Stimulated activated CD8-positive, alpha-beta memory T cell treated with anti-CD3 and anti-CD28 coated beads, Interleukin-12 subunit alpha, Interleukin-12 subunit beta, amount 100 ng/mL, for 4 hours (primary cell): Measurements from ENCODE around the gene NLGN1.

Experiments
- DNase-seq: peaks from one replicate; pipeline ENCODE4 v3.0.0-alpha.2; 2020; ENCODE audit warnings: low read depth

The NLGN1 gene

GRCh38 chr3:173770011-173770410 is 372.5 kb downstream of the NLGN1 start:
- DNase-seq = no peak

GRCh38 chr3:173770796-173771573 is 373.4 kb downstream of the NLGN1 start:
- no peak for DNase-seq

GRCh38 chr3:173773800-173774199 is 376.3 kb downstream of the NLGN1 start:
- DNase-seq = no peak

- no peak for DNase-seq
These were observed 376.8 kb downstream of the NLGN1 start for GRCh38 chr3:173774294-173774693.

- no peak for DNase-seq
These were observed 380.7 kb downstream of the NLGN1 start for GRCh38 chr3:173778251-173778650.

GRCh38 chr3:173780067-173780466 is 382.5 kb downstream of the NLGN1 start:
- no peak for DNase-seq

- no peak for DNase-seq
These were observed 387.5 kb downstream of the NLGN1 start for GRCh38 chr3:173785004-173785403.

GRCh38 chr3:173789530-173790162 is 392.1 kb downstream of the NLGN1 start:
- DNase-seq = no peak

GRCh38 chr3:173793963-173794362 is 396.4 kb downstream of the NLGN1 start:
- no peak for DNase-seq

- DNase-seq = no peak
These were observed 398.9 kb downstream of the NLGN1 start for GRCh38 chr3:173796405-173796804.

- no peak for DNase-seq
These were observed 399.3 kb downstream of the NLGN1 start for GRCh38 chr3:173796890-173797289.

GRCh38 chr3:173799060-173799816 is 401.7 kb downstream of the NLGN1 start:
- no peak for DNase-seq

GRCh38 chr3:173800154-173800553 is 402.6 kb downstream of the NLGN1 start:
- DNase-seq = no peak

GRCh38 chr3:173814809-173815208 is 417.3 kb downstream of the NLGN1 start:
- DNase-seq = no peak

- no peak for DNase-seq
These were observed 421.8 kb downstream of the NLGN1 start for GRCh38 chr3:173819368-173819767.

GRCh38 chr3:173823911-173824460 is 426.4 kb downstream of the NLGN1 start:
- no peak for DNase-seq

- no peak for DNase-seq
These were observed 428.2 kb downstream of the NLGN1 start for GRCh38 chr3:173825730-173826129.

- no peak for DNase-seq
These were observed 428.9 kb downstream of the NLGN1 start for GRCh38 chr3:173826416-173826815.

- DNase-seq = no peak
These were observed 429.5 kb downstream of the NLGN1 start for GRCh38 chr3:173826901-173827609.

GRCh38 chr3:173838644-173839043 is 441.1 kb downstream of the NLGN1 start:
- DNase-seq = no peak

GRCh38 chr3:173839859-173840258 is 442.3 kb downstream of the NLGN1 start:
- DNase-seq = no peak

GRCh38 chr3:173841334-173841733 is 443.8 kb downstream of the NLGN1 start:
- no peak for DNase-seq
